ENCODE measurements around the gene DND1.
"Not testable (repeated sequence)": the region's sequence is repeated elsewhere in the genome, so short reads cannot be mapped to it uniquely, and the experiment has no call there.

The DND1 gene

GRCh38 chr5:140672455-140673186 lies 755 bp downstream of the DND1 start:
- peak in 2 of 56 donors; percentile 7 to 12 for DNase-seq

GRCh38 chr5:140671472-140672125 lies 1.8 kb downstream of the DND1 start:
- no peak for DNase-seq

GRCh38 chr5:140671035-140671434 lies 2.3 kb downstream of the DND1 start:
- DNase-seq: not testable (repeated sequence)

- DNase-seq: peak; percentile 64 to 97 (median 91)
These were observed 8.8 kb downstream of the DND1 start, which contains the start of gene WDR55 for GRCh38 chr5:140664359-140665119. TSS of gene WDR55 (plus strand) at chr5:140664904. CDS start at chr5:140664913, 9 bp downstream.

GRCh38 chr5:140664030-140664358 lies 9.4 kb downstream of the DND1 start:
- peak in 2 of 56 donors; percentile 37 to 45 for DNase-seq

- DNase-seq: not testable (repeated sequence)
These were observed 13.0 kb downstream of the DND1 start for GRCh38 chr5:140660371-140660770.

GRCh38 chr5:140658870-140659269 lies 14.5 kb downstream of the DND1 start:
- no peak for DNase-seq

GRCh38 chr5:140647042-140647419 lies 26.3 kb downstream of the DND1 start:
- DNase-seq: no peak

GRCh38 chr5:140642718-140643117 lies 30.7 kb downstream of the DND1 start:
- no peak for DNase-seq

GRCh38 chr5:140641716-140642115 lies 31.7 kb downstream of the DND1 start:
- no peak for DNase-seq

GRCh38 chr5:140639148-140639981 lies 34.0 kb downstream of the DND1 start, which contains the start of gene TMCO6:
TSS of gene TMCO6 (plus strand) at chr5:140639451. CDS start at chr5:140639528, 77 bp downstream.
- peak; percentile 48 to 98 (median 93) for DNase-seq

- not testable (repeated sequence) for DNase-seq
These were observed 34.6 kb downstream of the DND1 start for GRCh38 chr5:140638898-140639147.

GRCh38 chr5:140637371-140638100 lies 35.8 kb downstream of the DND1 start:
- no peak for DNase-seq

GRCh38 chr5:140635291-140636257 lies 37.8 kb downstream of the DND1 start:
- no peak for DNase-seq

GRCh38 chr5:140634103-140634502 lies 39.3 kb downstream of the DND1 start:
- no peak for DNase-seq

- no peak for DNase-seq
These were observed 39.9 kb downstream of the DND1 start for GRCh38 chr5:140633501-140633900.

GRCh38 chr5:140633021-140633471 lies 40.3 kb downstream of the DND1 start, which contains the start of gene CD14:
TSS of gene CD14 (minus strand) at chr5:140633175. CDS start at chr5:140633071, 104 bp downstream.
- DNase-seq: peak in 10 of 56 donors; percentile 10 to 53 (median 36)

- peak in 17 of 56 donors; percentile 17 to 59 (median 38) for DNase-seq
These were observed 40.9 kb downstream of the DND1 start for GRCh38 chr5:140632366-140633020.
